ENCODE results near the gene DSC2.

DSC2 gene

GRCh38 chr18:31099450-31100230, 2.6 kb downstream of the DSC2 start:
- DNase-seq (ENCODE audit: low read depth in 2 of 3, low spot score in 1 of 3) = no peak

GRCh38 chr18:31098878-31099277, 3.3 kb downstream of the DSC2 start:
- DNase-seq (ENCODE audit: low read depth in 2 of 3, low spot score in 1 of 3) = no peak

- no peak for DNase-seq (ENCODE audit: low read depth in 2 of 3, low spot score in 1 of 3)
Observed at GRCh38 chr18:31097666-31098065, 4.6 kb downstream of the DSC2 start.

- no peak for DNase-seq (ENCODE audit: low read depth in 2 of 3, low spot score in 1 of 3)
Observed at GRCh38 chr18:31093880-31094279, 8.3 kb downstream of the DSC2 start.

- no peak for DNase-seq (ENCODE audit: low read depth in 2 of 3, low spot score in 1 of 3)
Observed at GRCh38 chr18:31093294-31093693, 8.9 kb downstream of the DSC2 start.

GRCh38 chr18:31091350-31091749, 10.9 kb downstream of the DSC2 start:
- no peak for DNase-seq (ENCODE audit: low read depth in 2 of 3, low spot score in 1 of 3)

GRCh38 chr18:31088532-31088931, 13.7 kb downstream of the DSC2 start:
- no peak for DNase-seq (ENCODE audit: low read depth in 2 of 3, low spot score in 1 of 3)

- no peak for DNase-seq (ENCODE audit: low read depth in 2 of 3, low spot score in 1 of 3)
Observed at GRCh38 chr18:31079973-31080372, 22.2 kb downstream of the DSC2 start.

- DNase-seq (ENCODE audit: low read depth in 2 of 3, low spot score in 1 of 3) = no peak
Observed at GRCh38 chr18:31077878-31078277, 24.3 kb downstream of the DSC2 start.

GRCh38 chr18:31072175-31072574, 30.0 kb downstream of the DSC2 start:
- DNase-seq (ENCODE audit: low read depth in 2 of 3, low spot score in 1 of 3) = no peak

- no peak for DNase-seq (ENCODE audit: low read depth in 2 of 3, low spot score in 1 of 3)
Observed at GRCh38 chr18:31070206-31070605, 32.0 kb downstream of the DSC2 start.

- no peak for DNase-seq (ENCODE audit: low read depth in 2 of 3, low spot score in 1 of 3)
Observed at GRCh38 chr18:31066266-31066665, 36.0 kb downstream of the DSC2 start.

- no peak for DNase-seq (ENCODE audit: low read depth in 2 of 3, low spot score in 1 of 3)
Observed at GRCh38 chr18:31065036-31065773, 37.0 kb downstream of the DSC2 start.

- DNase-seq (ENCODE audit: low read depth in 2 of 3, low spot score in 1 of 3) = no peak
Observed at GRCh38 chr18:31064130-31064529, 38.1 kb downstream of the DSC2 start.

- no peak for DNase-seq (ENCODE audit: low read depth in 2 of 3, low spot score in 1 of 3)
Observed at GRCh38 chr18:31061945-31062344, 40.3 kb downstream of the DSC2 start.

GRCh38 chr18:31058897-31059296, 43.3 kb downstream of the DSC2 start:
- DNase-seq (ENCODE audit: low read depth in 2 of 3, low spot score in 1 of 3) = no peak

GRCh38 chr18:31057917-31058316, 44.3 kb downstream of the DSC2 start:
- no peak for DNase-seq (ENCODE audit: low read depth in 2 of 3, low spot score in 1 of 3)

- DNase-seq (ENCODE audit: low read depth in 2 of 3, low spot score in 1 of 3) = no peak
Observed at GRCh38 chr18:31057051-31057450, 45.2 kb downstream of the DSC2 start.

- no peak for DNase-seq (ENCODE audit: low read depth in 2 of 3, low spot score in 1 of 3)
Observed at GRCh38 chr18:31056296-31056695, 45.9 kb downstream of the DSC2 start.

- DNase-seq (ENCODE audit: low read depth in 2 of 3, low spot score in 1 of 3) = no peak
Observed at GRCh38 chr18:31050635-31051034, 51.6 kb downstream of the DSC2 start.

GRCh38 chr18:31049189-31049588, 53.0 kb downstream of the DSC2 start:
- DNase-seq (ENCODE audit: low read depth in 2 of 3, low spot score in 1 of 3) = no peak

- no peak for DNase-seq (ENCODE audit: low read depth in 2 of 3, low spot score in 1 of 3)
Observed at GRCh38 chr18:31048216-31048615, 54.0 kb downstream of the DSC2 start.

GRCh38 chr18:31046916-31047315, 55.3 kb downstream of the DSC2 start:
- DNase-seq (ENCODE audit: low read depth in 2 of 3, low spot score in 1 of 3) = no peak

Data from stimulated activated CD4-positive, alpha-beta T cell treated with anti-CD3 and anti-CD28 coated beads, Interleukin-12 subunit alpha, Interleukin-12 subunit beta, amount 100 ng/mL, for 48 hours (primary cell).